GM19467 (cell line): Measurements from ENCODE around the gene TRIO.
"Not testable (repeated sequence)": the region's sequence is repeated elsewhere in the genome, so short reads cannot be mapped to it uniquely, and the experiment has no call there.

Experiments
- ATAC-seq: cut with Tn5 transposase; IDR thresholded peaks from one replicate; pipeline ENCODE4 v1.9.1; 2021; ENCODE audit warnings: mild to moderate bottlenecking, moderate library complexity; ENCODE audit not compliant: unreplicated experiment

TRIO gene

DNA sequence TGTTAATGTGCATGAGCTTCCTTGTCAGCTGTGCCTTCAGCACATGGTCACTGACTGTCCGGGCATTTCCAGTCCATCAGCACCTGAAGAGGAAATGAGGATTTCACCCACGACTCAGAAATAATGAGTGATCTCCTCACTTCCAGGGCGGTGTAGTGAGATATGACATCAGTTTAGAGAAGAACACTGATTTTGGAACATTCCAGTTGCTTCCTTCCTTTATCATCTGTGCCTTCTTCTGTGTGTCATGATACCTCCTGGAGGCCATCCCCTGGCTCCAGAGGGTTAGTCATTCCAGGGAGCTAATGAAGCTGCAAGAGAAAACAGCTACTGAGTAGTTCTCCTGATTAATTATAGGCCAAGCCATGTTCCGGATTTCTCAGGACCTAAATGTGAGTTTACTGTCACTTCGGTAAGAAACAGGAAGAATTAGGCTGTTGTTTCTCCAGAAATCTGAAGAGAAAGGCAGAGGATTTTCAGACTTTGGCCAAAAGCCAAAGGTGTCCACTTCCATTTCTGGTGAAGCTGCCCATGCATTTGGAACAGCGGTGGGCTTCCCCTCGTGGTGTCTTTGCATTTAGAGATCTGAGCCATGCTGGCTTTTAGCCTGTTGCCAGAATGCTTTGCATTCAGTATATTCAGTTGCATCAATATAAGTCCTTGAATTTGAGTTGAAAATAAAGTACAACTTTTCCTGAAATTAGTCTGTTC lies 277.1 kb downstream of the TRIO start:
- no peak for ATAC-seq

- no peak for ATAC-seq
Observed at GRCh38 chr5:14421851-14422250, 278.7 kb downstream of the TRIO start.

GRCh38 chr5:14424011-14424685 lies 281.0 kb downstream of the TRIO start:
- no peak for ATAC-seq

GRCh38 chr5:14425559-14425958 lies 282.4 kb downstream of the TRIO start:
- no peak for ATAC-seq

GRCh38 chr5:14426521-14426920 lies 283.4 kb downstream of the TRIO start:
- no peak for ATAC-seq

- ATAC-seq, result no peak
Observed at GRCh38 chr5:14428302-14429081, 285.4 kb downstream of the TRIO start.

DNA sequence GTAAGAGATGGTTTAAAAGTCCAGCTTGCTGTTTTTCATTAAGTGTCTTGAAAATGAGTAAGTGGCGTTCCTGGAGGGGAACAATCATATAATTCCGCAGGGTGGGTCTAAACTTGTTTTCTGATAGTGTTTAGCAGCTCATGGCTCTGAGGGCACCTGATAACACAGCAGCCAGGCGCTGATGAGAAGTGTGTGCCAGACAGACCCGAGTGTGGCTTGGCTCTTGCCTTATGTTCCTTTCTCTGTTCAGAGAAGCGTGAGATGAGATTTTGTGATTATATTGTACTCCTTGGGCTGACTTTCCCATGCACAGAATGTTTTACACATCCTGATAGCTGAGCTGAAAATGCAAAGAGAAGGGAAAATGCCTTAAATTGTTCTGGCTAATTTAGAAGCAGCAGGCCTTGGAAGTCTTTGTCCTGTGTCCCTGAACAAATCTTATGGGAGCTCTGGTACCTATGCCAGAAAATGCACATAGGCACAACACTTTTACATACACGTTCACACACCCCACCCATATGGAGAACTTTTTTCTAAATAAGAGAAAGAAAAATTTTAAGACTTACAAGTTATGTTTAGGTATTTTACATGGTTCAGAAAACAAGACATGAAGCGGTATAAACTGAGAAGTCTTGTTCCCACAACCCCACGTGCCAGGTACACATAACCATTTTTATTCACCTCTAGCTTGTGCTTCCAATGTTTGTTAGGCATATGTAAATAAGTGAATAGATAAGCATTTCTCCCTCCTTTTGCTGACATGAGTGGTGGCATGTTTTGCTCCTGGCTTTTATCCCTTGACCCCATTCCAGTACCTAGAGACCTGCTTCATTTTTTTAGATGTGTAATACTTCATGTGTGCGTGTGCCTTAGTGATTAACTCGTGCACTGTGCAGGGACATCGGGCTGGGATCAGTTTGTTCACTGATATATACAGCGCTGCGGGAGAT lies 286.2 kb downstream of the TRIO start:
- ATAC-seq, result no peak

GRCh38 chr5:14431534-14431933 lies 288.4 kb downstream of the TRIO start:
- no peak for ATAC-seq

GRCh38 chr5:14432931-14433589 lies 289.9 kb downstream of the TRIO start:
- ATAC-seq, result no peak

DNA sequence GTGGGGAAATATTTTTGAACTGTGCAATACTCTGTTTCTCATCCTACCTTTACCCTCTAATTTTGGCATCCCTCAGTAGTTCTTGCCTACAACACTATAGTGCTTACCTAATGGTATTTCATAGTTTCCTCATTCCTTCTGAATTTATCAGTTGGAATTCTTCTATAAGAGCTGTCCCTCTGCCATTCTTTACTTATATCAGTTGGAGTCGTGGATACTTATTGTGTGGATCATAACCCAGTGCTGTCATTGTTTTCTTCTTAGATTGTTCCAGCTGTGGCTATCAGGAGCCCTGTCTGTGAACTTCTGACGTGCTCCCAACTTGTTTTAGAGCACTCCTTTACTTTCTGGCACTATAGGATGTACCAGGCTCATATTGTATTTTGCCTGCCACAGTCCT lies 292.3 kb downstream of the TRIO start:
- ATAC-seq, result no peak

- ATAC-seq, result not testable (repeated sequence)
Observed at GRCh38 chr5:14436122-14436521, 293.0 kb downstream of the TRIO start.

- no peak for ATAC-seq
Observed at GRCh38 chr5:14436801-14437542, 293.8 kb downstream of the TRIO start.

GRCh38 chr5:14438195-14438606 lies 295.1 kb downstream of the TRIO start:
- ATAC-seq, result no peak

DNA sequence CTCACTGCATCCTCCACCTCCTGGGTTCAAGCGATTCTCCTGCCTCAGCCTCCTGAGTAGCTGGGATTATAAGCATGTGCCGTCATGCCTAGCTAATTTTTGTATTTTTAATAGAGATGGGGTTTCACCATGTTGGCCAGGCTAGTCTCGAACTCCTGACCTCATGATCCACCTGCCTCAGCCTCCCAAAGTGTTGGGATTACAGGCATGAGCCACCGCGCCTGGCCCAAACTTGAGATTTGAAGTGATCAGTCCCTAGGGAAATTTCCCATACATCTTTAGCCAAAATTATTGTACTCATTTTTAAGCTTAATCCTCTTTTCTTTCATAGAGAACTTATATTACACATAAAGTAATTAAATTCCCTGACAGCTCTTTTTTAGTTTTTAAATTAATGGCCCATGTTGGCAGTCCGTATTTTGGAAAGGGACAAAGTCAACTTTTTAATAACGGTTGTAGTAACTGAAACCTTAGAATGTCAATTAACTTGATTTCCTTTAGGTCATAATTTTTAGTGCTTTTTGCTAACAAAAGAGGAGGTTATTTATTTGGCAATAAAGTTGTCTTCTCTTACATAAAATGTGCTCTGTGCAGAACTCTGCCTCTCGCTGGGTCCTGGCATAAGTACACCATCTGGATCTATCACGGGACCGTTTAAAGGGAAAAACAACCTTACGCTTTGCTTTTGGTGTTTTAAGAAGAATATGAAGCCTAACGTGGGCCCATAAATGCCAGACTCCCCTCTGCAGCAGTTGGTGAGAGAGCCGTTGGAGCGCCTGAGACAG lies 296.1 kb downstream of the TRIO start:
- no peak for ATAC-seq

DNA sequence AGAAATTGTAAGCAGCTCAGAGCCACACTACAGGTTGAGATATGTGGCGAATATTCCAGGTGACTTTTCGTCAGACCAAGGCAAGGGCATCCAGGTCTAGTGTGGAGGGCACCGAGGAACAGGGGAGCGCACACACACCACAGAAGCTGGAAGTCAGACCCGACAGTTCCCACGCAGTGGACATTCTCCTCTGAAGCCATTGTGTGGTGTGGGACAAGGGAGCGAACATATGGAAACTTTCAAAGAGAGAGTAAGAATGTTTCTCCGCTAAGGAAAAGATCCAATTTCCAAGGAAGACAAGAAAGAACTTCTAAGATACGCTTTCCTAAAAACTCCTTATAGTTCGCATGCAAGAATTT lies 297.1 kb downstream of the TRIO start:
- ATAC-seq, result no peak

DNA sequence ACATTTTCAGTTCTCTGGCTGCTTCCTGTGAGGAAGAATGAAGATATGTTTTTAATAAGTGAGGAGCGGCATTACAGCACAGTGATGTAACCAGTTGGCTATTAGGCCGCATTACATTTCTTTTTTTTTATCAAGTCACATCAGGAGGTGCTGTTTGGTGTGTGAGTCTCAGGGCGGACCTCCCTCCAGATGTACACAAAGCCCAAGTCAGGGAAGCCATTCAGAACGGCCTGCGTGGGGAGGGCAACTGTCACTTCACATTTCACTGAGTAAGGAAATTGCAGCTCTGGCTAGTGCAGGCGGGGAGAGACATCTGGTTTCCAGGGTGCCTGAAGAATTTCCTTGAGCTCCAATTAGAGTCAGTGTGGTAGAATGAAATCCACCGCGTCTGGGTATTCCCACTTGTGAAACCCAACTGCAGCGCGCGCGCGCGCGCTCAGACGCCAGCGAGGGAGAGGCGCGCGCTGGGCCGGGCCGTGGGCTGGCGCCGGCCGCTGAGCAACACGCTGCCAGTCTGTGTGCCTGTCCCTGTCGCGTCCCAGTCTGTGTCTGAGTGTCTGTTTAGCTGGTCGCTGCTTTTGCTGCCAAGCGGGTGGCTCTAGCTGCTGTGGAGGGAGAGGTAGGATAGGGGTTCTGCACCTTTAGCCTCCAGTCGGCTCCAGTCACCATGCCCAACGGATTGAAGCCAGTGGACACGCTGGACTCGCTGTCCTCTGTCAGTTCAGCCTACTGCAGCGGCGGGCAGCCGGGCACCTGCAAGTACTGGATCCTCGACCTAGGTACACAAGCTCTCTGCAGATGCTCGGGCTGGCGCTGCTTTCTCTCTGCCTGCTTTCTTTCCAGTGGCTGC lies 297.7 kb downstream of the TRIO start:
- no peak for ATAC-seq

DNA sequence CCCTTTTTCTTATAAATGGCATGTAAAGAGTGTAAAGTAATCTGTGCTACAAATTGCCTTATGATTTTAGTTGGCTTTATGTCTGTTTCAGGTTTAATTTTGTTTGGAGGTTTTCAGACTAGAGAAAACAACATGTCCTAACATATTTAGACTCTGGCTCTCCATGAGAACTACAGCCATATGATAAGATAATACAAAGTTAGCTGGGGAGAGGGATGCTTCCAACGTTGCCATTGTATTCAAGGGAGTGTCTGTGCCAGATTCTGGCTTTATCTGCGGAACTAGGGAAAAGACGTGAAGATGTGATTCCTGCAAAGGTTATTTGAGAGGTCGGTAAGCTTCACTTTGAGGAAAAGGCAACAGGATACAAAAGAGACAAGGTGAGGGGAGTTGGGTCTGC lies 298.5 kb downstream of the TRIO start:
- no peak for ATAC-seq

GRCh38 chr5:14442536-14442935 lies 299.4 kb downstream of the TRIO start:
- no peak for ATAC-seq
